HEK293 (cell line): ENCODE data around the gene MAP6.

Experiments used
- CTCF ChIP-seq: fragments of 450-650 bp; formaldehyde crosslinking; IDR thresholded peaks from 2 replicates; pipeline ENCODE4 v1.5.1; 2016; ENCODE audit warnings: missing biosample characterization, missing genetic modification characterization
- HOXC10 ChIP-seq: sonication (generic); formaldehyde crosslinking; IDR thresholded peaks from 2 replicates; pipeline ENCODE4 v1.8.1; 2023; ENCODE audit warnings: mild to moderate bottlenecking, missing genetic modification reagents
- YY1 ChIP-seq: fragments of 450-650 bp; formaldehyde crosslinking; IDR thresholded peaks from 2 replicates; pipeline ENCODE4 v1.5.1; 2018; ENCODE audit warnings: missing biosample characterization, missing genetic modification characterization
- ZBTB1 ChIP-seq: fragments of 450-650 bp; formaldehyde crosslinking; IDR thresholded peaks from 2 replicates; pipeline ENCODE4 v1.5.1; 2016; ENCODE audit warnings: missing biosample characterization, missing genetic modification characterization
- ZFP37 ChIP-seq: fragments of 450-650 bp; formaldehyde crosslinking; IDR thresholded peaks from 2 replicates; pipeline ENCODE4 v1.5.1; 2016; ENCODE audit warnings: missing biosample characterization, missing genetic modification characterization
- ZNF292 ChIP-seq: fragments of 450-650 bp; formaldehyde crosslinking; IDR thresholded peaks from 2 replicates; pipeline ENCODE4 v1.5.1; 2016; ENCODE audit warnings: low read depth, missing biosample characterization, missing genetic modification characterization, borderline replicate concordance
- ZNF302 ChIP-seq: fragments of 450-650 bp; formaldehyde crosslinking; IDR thresholded peaks from 2 replicates; pipeline ENCODE4 v1.5.1; 2016; ENCODE audit warnings: missing biosample characterization, missing genetic modification characterization, low read depth
- TF ChIP-seq, protein P1 (sequence below): fragments of 450-650 bp; formaldehyde crosslinking; IDR thresholded peaks from 2 replicates; pipeline ENCODE4 v1.5.1; 2016; ENCODE audit warnings: missing biosample characterization, missing genetic modification characterization

DNA sequence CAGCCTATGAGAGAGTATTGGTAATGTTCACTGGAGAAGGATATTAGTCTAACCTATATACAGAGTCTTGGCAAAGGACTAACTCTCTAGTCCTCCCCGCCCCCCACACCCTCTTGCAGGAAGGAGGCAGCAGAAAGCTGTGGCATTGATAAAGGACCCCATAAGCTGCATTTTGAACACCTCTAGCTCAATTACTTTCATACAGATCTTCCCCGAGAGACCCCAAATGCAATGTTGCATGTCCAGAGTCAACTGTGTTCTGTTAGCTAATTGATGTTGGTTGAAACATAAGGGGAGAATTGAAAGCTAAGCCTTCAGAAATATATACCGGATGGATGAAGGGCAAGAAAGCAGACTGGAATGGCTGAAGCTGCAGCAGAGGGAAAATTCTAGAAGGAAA is 2.8 kb downstream of the MAP6 start:
- no peak for TF ChIP-seq CTCF
- TF ChIP-seq, protein P1, sequence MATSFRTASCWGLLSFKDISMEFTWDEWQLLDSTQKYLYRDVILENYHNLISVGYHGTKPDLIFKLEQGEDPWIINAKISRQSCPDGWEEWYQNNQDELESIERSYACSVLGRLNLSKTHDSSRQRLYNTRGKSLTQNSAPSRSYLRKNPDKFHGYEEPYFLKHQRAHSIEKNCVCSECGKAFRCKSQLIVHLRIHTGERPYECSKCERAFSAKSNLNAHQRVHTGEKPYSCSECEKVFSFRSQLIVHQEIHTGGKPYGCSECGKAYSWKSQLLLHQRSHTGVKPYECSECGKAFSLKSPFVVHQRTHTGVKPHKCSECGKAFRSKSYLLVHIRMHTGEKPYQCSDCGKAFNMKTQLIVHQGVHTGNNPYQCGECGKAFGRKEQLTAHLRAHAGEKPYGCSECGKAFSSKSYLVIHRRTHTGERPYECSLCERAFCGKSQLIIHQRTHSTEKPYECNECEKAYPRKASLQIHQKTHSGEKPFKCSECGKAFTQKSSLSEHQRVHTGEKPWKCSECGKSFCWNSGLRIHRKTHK = no peak
- no peak for TF ChIP-seq ZNF292 (tag by site-specific recombination)
- TF ChIP-seq HOXC10 = no peak
- no peak for TF ChIP-seq ZNF302 (tag by site-specific recombination)
- TF ChIP-seq YY1 (tag by site-specific recombination) = no peak
- no peak for TF ChIP-seq ZBTB1 (tag by site-specific recombination)
- TF ChIP-seq ZFP37 (tag by site-specific recombination) = no peak
